HepG2 (cell line): ENCODE results near the gene PNPLA2. TPM values are rescaled to one million over a fixed set of nuclear protein-coding genes. Genes with fewer than 3 reads are reported as not detected.
A peak's percentile ranks its signal among the peaks of the same experiment; 100 is the strongest.

Experiments
- AHDC1 ChIP-seq: sonication (generic); formaldehyde crosslinking; IDR thresholded peaks from 2 replicates; pipeline ENCODE4 v1.5.1; 2020; ENCODE audit warnings: mild to moderate bottlenecking, missing genetic modification reagents, borderline replicate concordance
- E2F1 ChIP-seq: sonication (generic); formaldehyde crosslinking; IDR thresholded peaks from 2 replicates; pipeline ENCODE4 v1.5.0; 2020; ENCODE audit warnings: missing genetic modification reagents
- ETV5 ChIP-seq: IDR thresholded peaks from 2 replicates; pipeline ENCODE4 v1.6.1; 2018; ENCODE audit warnings: missing biosample characterization, missing genetic modification reagents, inconsistent platforms, borderline replicate concordance
- FOXK1 ChIP-seq: sonication (generic); formaldehyde crosslinking; IDR thresholded peaks from 2 replicates; pipeline ENCODE4 v1.4.0; 2020; ENCODE audit warnings: low read depth, missing genetic modification reagents, borderline replicate concordance
- HNRNPLL ChIP-seq: fragments of 200-400 bp; formaldehyde crosslinking; IDR thresholded peaks from 2 replicates; pipeline ENCODE4 v1.6.1; 2017; ENCODE audit warnings: mild to moderate bottlenecking, low read depth, low read length; ENCODE audit not compliant: poor library complexity, severe bottlenecking
- HOXA5 ChIP-seq: sonication (generic); formaldehyde crosslinking; IDR thresholded peaks from 2 replicates; pipeline ENCODE4 v1.4.0; 2020; ENCODE audit warnings: missing genetic modification reagents
- JUN ChIP-seq: sonication (generic); formaldehyde crosslinking; IDR thresholded peaks from 2 replicates; pipeline ENCODE4 v1.4.0; 2020; ENCODE audit warnings: mild to moderate bottlenecking, missing genetic modification reagents
- KMT2B ChIP-seq: IDR thresholded peaks from 2 replicates; pipeline ENCODE4 v1.6.1; 2016; ENCODE audit warnings: missing genetic modification reagents, missing compliant biosample characterization
- MIER2 ChIP-seq: IDR thresholded peaks from 2 replicates; pipeline ENCODE4 v1.6.1; 2016; ENCODE audit warnings: missing biosample characterization, missing genetic modification reagents
- NFRKB ChIP-seq: fragments of 450-650 bp; IDR thresholded peaks from 2 replicates; pipeline ENCODE4 v1.6.1; 2017
- PBX3 ChIP-seq: sonication (generic); formaldehyde crosslinking; IDR thresholded peaks from 2 replicates; pipeline ENCODE4 v1.8.1; 2023; ENCODE audit warnings: missing genetic modification reagents, inconsistent platforms, borderline replicate concordance
- RBFOX2 ChIP-seq: fragments of 200-400 bp; formaldehyde crosslinking; IDR thresholded peaks from 2 replicates; pipeline ENCODE4 v1.6.1; 2017; ENCODE audit warnings: low read depth, mild to moderate bottlenecking, low read length
- TCF12 ChIP-seq, 2 experiments: fragments of 450-650 bp in 1 of 2; sonication (generic) in 1 of 2; formaldehyde crosslinking in 1 of 2; IDR thresholded peaks; 2 replicates each; pipeline versions ENCODE4 v1.6.1 to v1.8.0; 2017 to 2022; ENCODE audit warnings: antibody characterized with exemption in 1 of 2, mild to moderate bottlenecking in 1 of 2, missing genetic modification reagents in 1 of 2, moderate library complexity in 1 of 2
- ZBTB8A ChIP-seq: sonication (generic); formaldehyde crosslinking; IDR thresholded peaks from 2 replicates; pipeline ENCODE4 v1.4.0; 2020; ENCODE audit warnings: mild to moderate bottlenecking, low read depth, missing genetic modification reagents, borderline replicate concordance
- ZFP91 ChIP-seq: sonication (generic); formaldehyde crosslinking; IDR thresholded peaks from 2 replicates; pipeline ENCODE4 v1.9.0; 2022; ENCODE audit warnings: missing genetic modification reagents, mild to moderate bottlenecking, borderline replicate concordance
- ZNF124 ChIP-seq: sonication (generic); formaldehyde crosslinking; IDR thresholded peaks from 2 replicates; pipeline ENCODE4 v1.4.0; 2020; ENCODE audit warnings: missing genetic modification reagents
- ZNF569 ChIP-seq: sonication (generic); formaldehyde crosslinking; IDR thresholded peaks from 2 replicates; pipeline ENCODE4 v1.5.0; 2020; ENCODE audit warnings: mild to moderate bottlenecking, missing genetic modification reagents, moderate library complexity, borderline replicate concordance
- ZNF644 ChIP-seq: IDR thresholded peaks from 2 replicates; pipeline ENCODE4 v1.6.1; 2016; ENCODE audit warnings: low read depth
- polyA plus RNA-seq, 8 experiments: library from polyadenylated mRNA; depleted of rRNA in 3 of 8; stranded (reverse) in 7 of 8; unstranded in 1 of 8; fragments of >200 nt; fragmentation: Illumina TruSeq in 4 of 8; extraction: Trizol in 4 of 8; gene quantifications; 2 replicates each; pipeline versions ENCODE4 v1.2.1 to v1.2.3, GENCODE V29; 2011 to 2016; ENCODE audit warnings: low read depth in 4 of 8, missing spikeins in 1 of 8, mixed read lengths in 1 of 8; ENCODE audit not compliant: insufficient read depth in 1 of 8
- total RNA-seq, 5 experiments: library from RNA; depleted of rRNA; stranded (reverse); fragments of >200 nt; fragmentation: Illumina TruSeq; extraction: Trizol; gene quantifications; 2 replicates each; pipeline ENCODE4 v1.2.3, GENCODE V29; 2016; ENCODE audit warnings: low read depth in 1 of 5

Gene PNPLA2
- total and polyA plus RNA-seq, 2 of the 13 experiments (the other 11 are each of a cell fraction or from before 2014, with no cell fraction given), result 10.5 to 43.2 TPM

DNA sequence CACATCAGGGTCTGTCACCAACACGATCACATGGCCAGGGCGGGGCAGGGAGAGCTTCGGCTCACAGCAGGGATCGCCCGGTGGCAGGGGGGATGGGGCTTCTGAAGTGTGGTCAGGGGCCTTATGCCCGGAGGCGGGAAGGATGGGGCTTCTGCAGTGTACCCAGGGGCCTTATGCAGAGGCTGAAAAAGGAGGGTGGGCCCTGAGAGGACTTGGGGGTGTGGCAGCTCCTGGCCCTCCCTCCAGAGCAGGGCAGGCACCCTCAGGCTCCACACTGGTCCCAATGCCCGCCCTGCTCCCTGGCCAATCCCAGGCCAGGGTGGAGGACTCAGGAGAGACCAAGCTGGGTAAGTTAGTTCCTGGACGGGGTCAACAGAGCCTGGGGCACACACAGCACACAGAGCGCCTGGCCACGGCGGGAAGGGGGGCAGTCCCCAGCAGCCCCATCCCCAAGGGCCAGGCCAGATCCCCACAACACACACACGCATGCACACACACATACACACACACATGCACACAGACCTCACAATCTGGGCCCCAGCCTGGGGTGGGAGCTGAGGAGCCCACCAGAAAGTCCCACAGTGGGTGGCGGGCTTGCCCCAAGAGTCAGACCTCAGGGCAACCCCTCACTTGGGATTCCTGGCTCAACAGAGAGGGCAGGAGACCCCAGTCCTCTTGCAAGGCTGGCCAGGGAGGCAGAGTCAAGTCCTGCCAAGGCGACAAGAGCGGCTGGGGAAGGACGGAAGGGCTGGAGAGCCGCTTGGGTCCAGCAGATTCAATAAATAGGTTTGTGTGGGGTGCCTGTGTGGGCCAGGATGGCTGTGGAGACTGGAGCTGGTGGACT is 27.8 kb upstream of the PNPLA2 start (continued):
- TF ChIP-seq PBX3 (CRISPR knock-in tag) (no peak), RBFOX2 (0 out of 2 replicates have a peak, but pooled peaks have one; percentile 21), ZNF124 (CRISPR knock-in tag) (no peak), NFRKB (no peak), AHDC1 (CRISPR knock-in tag) (no peak), ZFP91 (CRISPR knock-in tag) (peak; percentile 15; the same call in 1 of the 2 replicates), TCF12 (IDR thresholded peaks at IDR 0.05) (no peak), TCF12 (CRISPR knock-in tag; IDR thresholded peaks at IDR 0.05) (no peak), KMT2B (no peak), HNRNPLL (peak; percentile 29), ZNF569 (CRISPR knock-in tag) (no peak), MIER2 (no peak), JUN (CRISPR knock-in tag) (no peak), HOXA5 (CRISPR knock-in tag) (no peak), E2F1 (CRISPR knock-in tag) (no peak), ETV5 (CRISPR knock-in tag) (no peak), ZBTB8A (no peak), FOXK1 (no peak), ZNF644 (CRISPR knock-in tag) (no peak)
